ENCODE measurements around the gene YAF2.

The YAF2 gene

DNA sequence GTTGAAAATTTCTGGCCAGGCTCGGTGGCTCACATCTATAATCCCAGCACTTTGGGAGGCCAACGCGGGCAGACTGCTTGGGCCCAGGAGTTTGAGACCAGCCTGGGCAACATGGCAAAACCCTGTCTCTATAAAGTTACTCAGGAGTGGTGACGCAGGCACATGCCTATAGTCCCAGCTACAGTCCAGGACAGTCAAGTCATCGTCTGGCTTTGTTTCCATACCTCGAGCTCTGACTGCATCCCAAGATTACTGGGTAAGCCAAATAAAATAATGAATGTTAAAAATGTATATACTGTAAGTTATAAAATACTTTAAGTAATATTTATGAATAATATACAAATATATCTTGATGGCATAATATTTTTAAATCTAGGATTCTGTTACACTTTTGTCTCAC, 70.3 kb downstream of the YAF2 start:
- TF ChIP-seq TAF1 (IDR thresholded peaks at IDR 0.05; ENCODE audit: low read depth) (no peak), NFIC (IDR thresholded peaks at IDR 0.05) (no peak), CREB1 (IDR thresholded peaks at IDR 0.05; ENCODE audit: low read depth) (no peak), FOXM1 (IDR thresholded peaks at IDR 0.05; ENCODE audit: borderline replicate concordance, low read depth) (no peak), TEAD4 (IDR thresholded peaks at IDR 0.05) (no peak), RAD21 (IDR thresholded peaks at IDR 0.05; ENCODE audit: low read depth) (no peak), YY1 (IDR thresholded peaks at IDR 0.05; ENCODE audit: low read depth) (no peak), ZBTB7A (IDR thresholded peaks at IDR 0.05; ENCODE audit: low read depth) (no peak), CEBPB (IDR thresholded peaks at IDR 0.05) (no peak), TCF12 (IDR thresholded peaks at IDR 0.05; ENCODE audit: low read depth) (no peak)

DNA sequence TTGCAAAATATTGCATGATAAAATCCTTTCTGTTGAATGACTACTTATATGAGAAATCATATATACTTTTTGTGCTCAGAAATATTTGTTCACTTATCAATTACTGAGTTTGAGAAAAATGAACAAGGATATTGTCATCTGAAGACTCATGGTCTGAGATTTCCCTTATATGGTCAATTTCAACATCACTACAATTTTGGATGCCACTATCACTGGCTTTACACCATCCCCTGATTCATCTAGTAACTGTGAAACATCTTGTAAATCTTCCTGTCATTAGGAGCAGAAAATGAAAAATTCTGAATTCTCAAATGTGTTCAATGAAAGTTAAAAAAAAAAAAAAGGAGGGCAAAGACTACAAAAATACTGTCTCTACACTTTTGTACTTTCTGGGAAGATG, 71.5 kb downstream of the YAF2 start:
- TF ChIP-seq, protein P1, sequence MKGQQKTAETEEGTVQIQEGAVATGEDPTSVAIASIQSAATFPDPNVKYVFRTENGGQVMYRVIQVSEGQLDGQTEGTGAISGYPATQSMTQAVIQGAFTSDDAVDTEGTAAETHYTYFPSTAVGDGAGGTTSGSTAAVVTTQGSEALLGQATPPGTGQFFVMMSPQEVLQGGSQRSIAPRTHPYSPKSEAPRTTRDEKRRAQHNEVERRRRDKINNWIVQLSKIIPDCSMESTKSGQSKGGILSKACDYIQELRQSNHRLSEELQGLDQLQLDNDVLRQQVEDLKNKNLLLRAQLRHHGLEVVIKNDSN (IDR thresholded peaks at IDR 0.05), result no peak
- TF ChIP-seq TEAD4 (IDR thresholded peaks at IDR 0.05) (no peak), ZBTB7A (IDR thresholded peaks at IDR 0.05; ENCODE audit: low read depth) (no peak), EP300 (IDR thresholded peaks at IDR 0.05; ENCODE audit: borderline replicate concordance) (no peak), TAF1 (IDR thresholded peaks at IDR 0.05; ENCODE audit: low read depth) (no peak), FOXM1 (IDR thresholded peaks at IDR 0.05; ENCODE audit: borderline replicate concordance, low read depth) (no peak), CREB1 (IDR thresholded peaks at IDR 0.05; ENCODE audit: low read depth) (no peak), RAD21 (IDR thresholded peaks at IDR 0.05; ENCODE audit: low read depth) (no peak), CEBPB (IDR thresholded peaks at IDR 0.05) (no peak), EGR1 (IDR thresholded peaks at IDR 0.05) (no peak), YY1 (IDR thresholded peaks at IDR 0.05; ENCODE audit: low read depth) (no peak)
- TF ChIP-seq, protein P2, sequence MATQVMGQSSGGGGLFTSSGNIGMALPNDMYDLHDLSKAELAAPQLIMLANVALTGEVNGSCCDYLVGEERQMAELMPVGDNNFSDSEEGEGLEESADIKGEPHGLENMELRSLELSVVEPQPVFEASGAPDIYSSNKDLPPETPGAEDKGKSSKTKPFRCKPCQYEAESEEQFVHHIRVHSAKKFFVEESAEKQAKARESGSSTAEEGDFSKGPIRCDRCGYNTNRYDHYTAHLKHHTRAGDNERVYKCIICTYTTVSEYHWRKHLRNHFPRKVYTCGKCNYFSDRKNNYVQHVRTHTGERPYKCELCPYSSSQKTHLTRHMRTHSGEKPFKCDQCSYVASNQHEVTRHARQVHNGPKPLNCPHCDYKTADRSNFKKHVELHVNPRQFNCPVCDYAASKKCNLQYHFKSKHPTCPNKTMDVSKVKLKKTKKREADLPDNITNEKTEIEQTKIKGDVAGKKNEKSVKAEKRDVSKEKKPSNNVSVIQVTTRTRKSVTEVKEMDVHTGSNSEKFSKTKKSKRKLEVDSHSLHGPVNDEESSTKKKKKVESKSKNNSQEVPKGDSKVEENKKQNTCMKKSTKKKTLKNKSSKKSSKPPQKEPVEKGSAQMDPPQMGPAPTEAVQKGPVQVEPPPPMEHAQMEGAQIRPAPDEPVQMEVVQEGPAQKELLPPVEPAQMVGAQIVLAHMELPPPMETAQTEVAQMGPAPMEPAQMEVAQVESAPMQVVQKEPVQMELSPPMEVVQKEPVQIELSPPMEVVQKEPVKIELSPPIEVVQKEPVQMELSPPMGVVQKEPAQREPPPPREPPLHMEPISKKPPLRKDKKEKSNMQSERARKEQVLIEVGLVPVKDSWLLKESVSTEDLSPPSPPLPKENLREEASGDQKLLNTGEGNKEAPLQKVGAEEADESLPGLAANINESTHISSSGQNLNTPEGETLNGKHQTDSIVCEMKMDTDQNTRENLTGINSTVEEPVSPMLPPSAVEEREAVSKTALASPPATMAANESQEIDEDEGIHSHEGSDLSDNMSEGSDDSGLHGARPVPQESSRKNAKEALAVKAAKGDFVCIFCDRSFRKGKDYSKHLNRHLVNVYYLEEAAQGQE (IDR thresholded peaks at IDR 0.05; ENCODE audit: low read depth), result no peak
- TF ChIP-seq, protein P3, sequence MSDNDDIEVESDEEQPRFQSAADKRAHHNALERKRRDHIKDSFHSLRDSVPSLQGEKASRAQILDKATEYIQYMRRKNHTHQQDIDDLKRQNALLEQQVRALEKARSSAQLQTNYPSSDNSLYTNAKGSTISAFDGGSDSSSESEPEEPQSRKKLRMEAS (IDR thresholded peaks at IDR 0.05), result no peak

DNA sequence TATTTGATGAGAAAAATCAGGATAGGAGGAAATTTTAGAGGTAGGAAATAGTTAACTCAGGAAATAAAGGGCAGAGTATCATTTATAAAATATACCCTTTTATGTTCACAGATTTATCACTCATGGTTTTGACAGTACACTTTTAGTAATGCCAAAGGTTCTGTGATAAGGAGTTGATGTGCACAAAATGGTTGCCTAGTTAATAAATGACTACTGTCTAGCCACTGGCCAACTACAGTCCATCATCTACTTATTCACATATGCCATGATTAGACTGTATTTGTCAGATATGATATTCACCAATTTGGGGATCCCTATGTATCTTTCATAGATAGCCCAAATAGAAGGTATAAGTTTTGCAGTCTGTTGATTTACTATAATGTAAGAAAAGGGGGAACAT, 74.1 kb downstream of the YAF2 start:
- TF ChIP-seq EGR1 (IDR thresholded peaks at IDR 0.05) (no peak), TEAD4 (IDR thresholded peaks at IDR 0.05) (no peak), NFIC (IDR thresholded peaks at IDR 0.05) (no peak), YY1 (IDR thresholded peaks at IDR 0.05; ENCODE audit: low read depth) (no peak), EP300 (IDR thresholded peaks at IDR 0.05; ENCODE audit: borderline replicate concordance) (no peak), CREB1 (IDR thresholded peaks at IDR 0.05; ENCODE audit: low read depth) (no peak), CEBPB (IDR thresholded peaks at IDR 0.05) (no peak), TAF1 (IDR thresholded peaks at IDR 0.05; ENCODE audit: low read depth) (no peak)
- TF ChIP-seq, protein P1 (IDR thresholded peaks at IDR 0.05), result no peak
- TF ChIP-seq, protein P2 (IDR thresholded peaks at IDR 0.05; ENCODE audit: low read depth), result no peak

DNA sequence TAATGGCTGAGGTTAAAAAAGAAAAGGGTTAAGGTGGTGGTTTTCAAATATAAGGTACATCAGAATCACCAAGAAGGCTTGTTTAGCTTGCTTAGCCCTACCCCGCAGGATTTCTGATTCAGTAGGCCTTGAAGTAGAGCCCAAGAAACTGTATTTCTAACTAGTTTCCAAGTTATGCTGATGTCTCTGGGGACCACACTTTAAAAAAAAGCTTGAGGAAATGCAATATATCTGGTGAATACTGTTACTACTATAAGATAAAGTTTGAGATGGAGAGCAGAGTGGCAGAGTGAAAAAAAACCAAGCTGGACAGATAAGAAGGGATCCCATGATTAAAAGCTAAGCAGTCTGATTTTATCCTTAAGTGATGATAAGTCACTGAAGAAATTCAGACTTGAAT, 75.1 kb downstream of the YAF2 start:
- TF ChIP-seq TCF12 (IDR thresholded peaks at IDR 0.05; ENCODE audit: low read depth), result no peak

DNA sequence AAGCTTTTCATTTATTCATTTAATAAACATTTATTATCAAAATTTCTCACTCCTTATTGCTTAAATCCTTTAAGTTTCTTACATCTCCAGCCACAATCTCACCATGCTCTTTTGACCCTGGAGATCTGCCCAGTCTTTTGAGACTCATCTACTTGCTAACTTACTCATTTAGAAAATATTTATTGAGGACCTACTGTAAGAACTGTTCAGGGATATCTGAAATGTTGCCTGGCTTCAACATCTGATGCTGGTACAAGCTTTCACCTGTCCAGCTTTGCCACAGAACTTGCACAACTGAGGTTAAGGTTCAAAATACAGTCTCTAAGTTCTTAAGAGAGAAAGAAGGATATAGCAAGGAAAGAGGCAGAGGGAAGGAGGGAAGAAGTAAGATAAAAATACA, 75.9 kb downstream of the YAF2 start:
- TF ChIP-seq FOXM1 (IDR thresholded peaks at IDR 0.05; ENCODE audit: borderline replicate concordance, low read depth), result no peak
- TF ChIP-seq YY1 (IDR thresholded peaks at IDR 0.05; ENCODE audit: low read depth), result no peak
- TF ChIP-seq, protein P3 (IDR thresholded peaks at IDR 0.05), result no peak
- no peak for TF ChIP-seq RAD21 (IDR thresholded peaks at IDR 0.05; ENCODE audit: low read depth)

DNA sequence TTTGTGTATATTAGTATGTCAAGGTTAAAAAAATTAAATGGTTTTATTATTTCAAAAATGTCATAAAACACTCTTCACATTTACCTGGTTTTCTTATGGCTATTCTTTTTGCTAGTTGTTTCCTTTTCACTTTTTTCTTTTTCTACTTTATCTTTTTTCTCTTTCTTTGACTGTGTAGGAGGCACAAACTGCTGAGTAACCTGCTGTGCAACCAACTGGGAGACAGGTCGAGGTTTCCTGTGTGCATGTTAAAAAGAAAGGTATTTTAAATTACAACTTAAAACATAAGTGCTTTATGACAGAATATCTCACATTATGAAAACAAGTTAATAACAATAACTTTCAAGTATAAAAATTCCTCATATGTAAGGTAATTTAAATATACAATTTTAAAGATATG, 76.5 kb downstream of the YAF2 start:
- TF ChIP-seq FOXM1 (IDR thresholded peaks at IDR 0.05; ENCODE audit: borderline replicate concordance, low read depth) (no peak), TAF1 (IDR thresholded peaks at IDR 0.05; ENCODE audit: low read depth) (no peak), EP300 (IDR thresholded peaks at IDR 0.05; ENCODE audit: borderline replicate concordance) (no peak), TCF12 (IDR thresholded peaks at IDR 0.05; ENCODE audit: low read depth) (no peak), EGR1 (IDR thresholded peaks at IDR 0.05) (no peak), YY1 (IDR thresholded peaks at IDR 0.05; ENCODE audit: low read depth) (no peak), RAD21 (IDR thresholded peaks at IDR 0.05; ENCODE audit: low read depth) (no peak), NFIC (IDR thresholded peaks at IDR 0.05) (no peak), ZBTB7A (IDR thresholded peaks at IDR 0.05; ENCODE audit: low read depth) (no peak), CEBPB (IDR thresholded peaks at IDR 0.05) (no peak), TEAD4 (IDR thresholded peaks at IDR 0.05) (no peak), CREB1 (IDR thresholded peaks at IDR 0.05; ENCODE audit: low read depth) (no peak)
- TF ChIP-seq, protein P1 (IDR thresholded peaks at IDR 0.05), result no peak
- TF ChIP-seq, protein P3 (IDR thresholded peaks at IDR 0.05), result no peak
- TF ChIP-seq, protein P2 (IDR thresholded peaks at IDR 0.05; ENCODE audit: low read depth), result no peak

All from Ishikawa (cell line).